B cell (primary cell): Measurements from ENCODE around the gene TRIM29.

Experiments used
- CTCF ChIP-seq: fragments of 200-600 bp; IDR thresholded peaks from one replicate; pipeline ENCODE4 v1.8.0; 2022; ENCODE audit warnings: antibody characterized with exemption, mild to moderate bottlenecking
- EZH2 ChIP-seq: IDR thresholded peaks from 2 replicates; pipeline ENCODE4 v1.6.1; 2012; ENCODE audit warnings: borderline replicate concordance, low read depth, mild to moderate bottlenecking, moderate library complexity, low read length; ENCODE audit not compliant: insufficient read depth, poor library complexity, severe bottlenecking

GRCh38 chr11:120065876-120066275, 72.0 kb downstream of the TRIM29 start:
- TF ChIP-seq CTCF: no peak
- TF ChIP-seq EZH2: no peak
